NCI-H1436 treated with DMSO at 0.1 percent for 48 hours (cell line): Measurements from ENCODE around the gene MOB3B.
A peak's percentile ranks its signal among the peaks of the same experiment; 100 is the strongest.

Source experiments
- DNase-seq: peaks from one replicate; lab custom pipeline; 2025; lab: John Stamatoyannopoulos, UW

MOB3B gene

DNA sequence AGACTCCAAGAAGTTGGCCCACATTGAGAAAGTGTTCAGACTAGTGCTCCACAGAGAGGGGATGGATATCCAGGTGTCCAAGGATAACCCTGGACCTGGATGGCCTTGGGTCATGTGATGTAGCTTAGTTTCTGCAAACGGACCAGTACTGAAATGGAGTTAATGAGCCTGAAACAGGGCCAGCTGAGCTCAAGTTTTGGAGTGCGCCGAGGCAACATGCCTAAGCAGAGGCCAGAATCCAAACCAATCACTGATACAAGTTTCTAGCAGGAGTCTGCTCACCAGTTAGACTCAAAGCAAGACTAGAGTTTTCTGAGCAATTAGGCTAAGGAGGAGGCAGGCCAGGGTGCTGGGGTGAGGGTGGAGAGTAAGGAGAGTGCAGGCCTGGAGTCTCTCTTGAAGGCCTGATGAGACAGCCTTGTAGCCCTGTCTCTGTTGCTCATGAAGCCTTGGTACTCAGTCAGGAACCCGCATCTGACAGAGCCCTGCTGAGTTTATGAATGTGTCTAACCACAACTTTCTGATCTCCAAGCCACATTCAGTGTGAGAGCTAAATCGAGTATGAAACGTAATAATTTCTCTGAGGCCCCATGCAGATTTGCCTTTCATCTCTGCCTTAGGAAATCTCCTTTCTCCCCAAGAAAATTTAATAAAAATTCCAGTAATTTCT is 163.8 kb downstream of the MOB3B start:
- no peak for DNase-seq

DNA sequence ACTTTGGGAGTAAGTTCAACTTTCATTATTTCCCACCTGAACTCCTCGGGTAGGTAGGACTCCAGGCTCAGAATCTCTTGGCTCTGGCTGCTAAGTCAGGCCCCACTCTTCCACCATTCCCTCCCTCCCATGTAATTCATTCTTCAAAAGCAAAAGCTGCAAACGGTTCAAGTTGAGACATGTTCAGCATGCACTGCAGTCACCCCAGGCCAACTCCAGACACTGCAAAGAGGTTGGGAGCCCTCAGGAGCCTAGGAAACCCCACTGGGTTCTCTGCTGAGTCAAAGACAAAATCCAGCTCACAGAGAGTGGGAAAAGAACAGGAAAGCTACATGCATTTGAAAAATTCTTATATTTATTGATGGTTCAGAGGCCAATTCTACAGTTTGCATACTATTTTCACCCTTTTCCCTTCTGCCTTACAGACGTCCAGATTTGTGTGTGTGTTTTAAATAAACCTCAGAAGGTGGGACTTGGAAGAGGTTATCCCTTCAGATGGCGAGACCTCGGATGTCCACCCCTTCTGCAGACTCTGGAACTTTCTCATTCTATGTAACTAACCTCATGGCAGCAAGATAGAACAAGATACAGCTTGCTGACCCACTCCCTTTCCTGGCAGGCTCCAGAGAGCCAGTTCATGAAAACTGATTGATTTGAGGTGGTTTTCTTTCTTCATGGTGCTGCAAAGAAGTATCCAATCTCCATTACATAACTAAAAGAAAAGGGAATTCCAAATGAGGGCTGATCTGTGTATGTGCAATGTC is 167.0 kb downstream of the MOB3B start:
- no peak for DNase-seq

DNA sequence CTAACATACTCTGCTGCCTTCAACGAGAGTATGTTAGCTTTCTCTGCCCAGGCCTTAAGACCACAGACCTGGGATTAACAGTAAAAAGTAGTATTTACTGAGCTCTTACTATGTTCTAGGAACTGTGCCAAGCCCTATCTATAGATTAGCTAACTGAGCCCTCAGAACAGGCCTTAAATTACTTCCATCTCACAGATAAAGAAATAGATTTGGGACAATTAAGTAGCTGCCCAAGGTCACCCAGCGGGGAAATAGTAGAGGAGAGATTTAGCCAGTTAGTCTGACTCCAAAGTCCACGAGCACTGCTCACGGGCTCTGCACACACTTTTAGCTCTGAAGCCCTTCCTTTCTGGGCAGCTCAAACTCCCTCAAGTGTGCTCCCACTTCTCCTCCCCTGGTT is 168.1 kb downstream of the MOB3B start:
- DNase-seq, result no peak

DNA sequence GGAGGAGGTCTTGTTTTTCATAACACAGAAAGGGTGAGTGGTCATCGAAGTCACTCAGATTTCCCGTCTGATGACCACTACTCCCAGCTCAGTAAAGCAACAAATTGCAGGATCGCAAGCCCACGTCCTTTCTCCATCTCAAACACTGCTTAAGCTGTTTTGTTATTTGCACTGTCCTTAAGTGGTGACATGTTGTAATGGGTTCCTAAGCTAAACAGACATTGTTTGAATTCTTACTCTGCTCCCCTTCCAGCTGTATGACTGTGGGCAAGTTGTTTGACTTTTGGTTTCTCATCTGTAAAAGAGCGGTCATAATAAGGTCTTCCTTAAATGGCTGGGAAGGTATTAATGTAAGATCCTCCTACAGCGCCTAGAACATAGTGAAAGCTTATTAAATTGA is 169.9 kb downstream of the MOB3B start:
- DNase-seq, result no peak

DNA sequence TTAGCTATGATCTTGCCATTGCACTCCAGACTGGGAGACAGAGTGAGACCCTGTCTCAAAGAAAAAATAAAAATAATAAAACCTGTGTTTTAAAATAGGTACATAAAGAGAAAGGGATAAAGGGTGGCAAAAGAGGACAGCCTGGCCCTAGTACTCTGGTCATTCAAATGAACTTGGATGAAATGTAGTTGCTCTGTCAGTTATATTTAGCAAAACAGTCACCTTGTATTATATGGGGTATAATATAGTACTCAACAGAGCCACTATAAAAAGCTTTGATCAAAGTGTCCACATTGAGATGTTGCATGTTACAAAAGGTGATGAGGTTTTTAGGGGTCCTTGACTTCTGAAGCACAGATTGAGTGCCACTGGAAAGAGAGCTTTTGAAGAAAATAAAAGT is 171.6 kb downstream of the MOB3B start:
- no peak for DNase-seq

DNA sequence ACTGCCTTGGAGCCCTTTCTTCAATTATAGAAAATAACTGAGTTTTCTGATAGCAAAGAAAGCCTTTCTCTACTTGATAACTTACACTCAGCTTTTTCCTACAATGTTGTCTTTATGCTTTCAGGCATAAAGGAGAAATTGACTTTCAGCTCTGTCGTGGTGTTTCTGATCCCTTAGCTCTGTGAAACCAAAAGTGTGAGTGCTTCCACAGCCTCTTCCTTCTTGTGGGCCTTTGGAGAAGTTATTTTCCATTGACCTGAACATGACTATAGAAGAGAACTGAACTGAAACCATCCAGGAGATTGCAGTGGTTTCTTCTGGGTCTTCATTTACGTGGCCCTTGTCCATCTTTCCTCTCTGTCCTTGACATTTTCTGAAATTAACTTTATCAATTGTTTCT is 173.2 kb downstream of the MOB3B start:
- no peak for DNase-seq

DNA sequence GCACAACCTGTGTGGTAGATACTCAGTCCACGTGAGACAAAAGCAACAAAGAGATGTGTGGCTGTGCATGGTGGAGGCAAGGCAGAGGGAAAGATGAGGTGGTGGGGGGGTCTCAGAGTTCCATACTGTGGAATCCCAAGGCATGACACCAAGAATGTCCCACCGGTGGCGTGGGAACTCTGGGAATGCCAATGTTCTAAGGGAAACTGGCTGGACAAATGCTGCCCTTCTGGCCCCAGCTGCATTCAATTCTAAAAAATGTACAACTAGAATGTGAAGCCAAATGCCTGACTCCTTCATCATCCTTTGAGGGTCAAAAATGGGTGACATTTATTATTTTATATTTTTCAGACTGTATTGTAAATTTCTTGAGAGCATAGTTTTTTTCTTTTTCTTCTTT is 174.4 kb downstream of the MOB3B start:
- DNase-seq, result no peak

DNA sequence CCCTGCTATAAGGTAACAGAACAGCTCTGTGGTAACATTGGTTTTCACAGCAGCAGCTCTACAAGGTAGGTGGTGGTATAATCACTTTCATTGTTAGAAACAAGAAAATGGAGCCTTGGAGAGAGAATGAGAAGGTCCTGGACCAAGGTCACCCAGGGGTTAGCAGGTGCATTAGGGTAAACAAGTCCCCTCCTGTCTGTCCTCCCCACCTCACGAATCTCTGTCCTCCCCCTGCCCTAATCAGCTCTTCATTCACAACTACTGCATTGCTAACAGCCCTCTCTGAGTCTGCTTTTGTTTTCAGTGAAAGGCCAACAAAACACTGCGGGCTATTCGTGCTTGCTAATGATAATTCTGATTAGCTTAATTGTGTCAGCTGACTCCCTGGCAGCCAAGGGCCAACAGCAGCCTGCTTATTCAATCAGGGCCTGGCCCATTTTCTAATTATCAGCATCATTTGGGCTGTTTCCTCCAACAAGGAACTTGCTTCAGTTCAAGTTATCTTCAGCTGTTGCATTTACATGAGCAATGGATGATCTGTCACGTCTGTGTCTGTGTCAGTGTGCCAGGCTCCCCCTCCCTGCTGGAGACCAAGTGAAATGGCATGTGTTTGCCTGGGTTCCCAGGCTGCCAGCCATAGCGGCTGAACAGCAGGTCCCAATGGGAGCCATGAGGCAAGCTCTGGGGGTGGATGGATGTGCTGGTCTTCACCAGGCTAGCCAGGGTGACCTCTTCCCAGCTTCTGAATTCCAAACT is 176.0 kb downstream of the MOB3B start:
- peak; percentile 44 for DNase-seq

DNA sequence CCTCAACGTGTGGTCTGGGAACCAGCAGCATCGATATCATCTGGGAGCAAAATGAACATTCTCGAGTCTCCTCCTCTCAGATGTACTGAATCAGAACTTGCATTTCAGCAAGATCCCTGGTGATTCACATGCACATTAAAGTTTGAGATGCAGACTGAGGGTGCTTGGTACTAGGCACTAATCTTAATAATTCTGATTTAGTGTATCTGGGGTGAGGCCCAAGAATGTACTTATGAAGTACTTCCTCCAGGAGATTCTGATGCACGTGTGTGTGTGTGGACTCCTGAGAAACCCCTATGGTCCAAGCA is 176.5 kb downstream of the MOB3B start:
- no peak for DNase-seq

DNA sequence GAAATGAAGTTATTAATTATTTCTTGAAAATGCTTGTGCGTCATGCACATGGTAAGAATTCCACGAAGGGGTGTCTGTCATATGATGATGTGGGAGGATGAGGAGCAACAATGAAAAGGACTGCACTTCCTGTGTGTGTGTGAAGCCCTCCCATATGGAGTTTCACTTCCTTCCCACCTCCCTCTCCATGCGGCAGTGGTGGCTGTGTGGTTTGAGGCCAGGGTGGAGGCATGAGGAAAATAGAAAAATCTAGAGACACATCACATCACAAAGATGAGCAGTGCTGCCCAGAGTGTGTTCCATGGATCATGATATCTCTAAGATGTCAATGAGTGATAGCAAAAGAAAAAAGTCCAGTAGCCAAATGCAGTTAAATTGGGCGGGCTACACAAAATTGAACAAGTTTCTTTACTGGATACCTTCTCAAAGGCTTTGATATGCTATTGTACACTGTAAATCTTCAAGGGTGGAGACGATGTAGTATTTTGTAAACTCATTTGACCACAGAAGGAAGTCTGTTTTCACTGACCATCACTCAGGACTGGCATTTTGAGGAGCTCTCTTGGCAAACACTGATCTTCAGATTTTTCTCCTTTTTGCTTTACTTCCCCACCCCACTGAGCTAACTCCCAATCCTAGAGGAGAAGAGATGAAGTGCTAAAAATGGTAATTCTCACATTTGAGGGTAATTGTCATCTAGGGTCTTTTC is 177.0 kb downstream of the MOB3B start:
- DNase-seq, result no peak

DNA sequence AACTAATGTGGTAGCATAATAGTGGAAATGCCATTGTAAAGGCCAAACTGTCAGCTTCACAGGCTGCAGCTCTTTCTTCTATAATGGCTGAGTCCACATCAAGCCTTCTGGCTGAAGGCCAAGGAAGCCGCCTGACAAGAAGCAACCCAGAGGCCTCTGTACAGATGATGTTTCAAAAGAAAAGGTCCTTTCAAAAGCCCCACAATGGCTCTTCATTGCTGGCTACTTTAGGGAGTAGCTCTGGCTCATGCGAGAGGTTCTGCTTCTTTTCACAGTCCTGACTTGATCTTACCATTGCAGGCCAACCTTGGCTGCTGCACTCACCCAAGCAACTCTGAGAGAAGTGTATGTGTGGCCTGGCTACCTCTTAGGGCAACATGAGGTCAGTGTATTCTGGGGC is 178.2 kb downstream of the MOB3B start:
- DNase-seq, result no peak

DNA sequence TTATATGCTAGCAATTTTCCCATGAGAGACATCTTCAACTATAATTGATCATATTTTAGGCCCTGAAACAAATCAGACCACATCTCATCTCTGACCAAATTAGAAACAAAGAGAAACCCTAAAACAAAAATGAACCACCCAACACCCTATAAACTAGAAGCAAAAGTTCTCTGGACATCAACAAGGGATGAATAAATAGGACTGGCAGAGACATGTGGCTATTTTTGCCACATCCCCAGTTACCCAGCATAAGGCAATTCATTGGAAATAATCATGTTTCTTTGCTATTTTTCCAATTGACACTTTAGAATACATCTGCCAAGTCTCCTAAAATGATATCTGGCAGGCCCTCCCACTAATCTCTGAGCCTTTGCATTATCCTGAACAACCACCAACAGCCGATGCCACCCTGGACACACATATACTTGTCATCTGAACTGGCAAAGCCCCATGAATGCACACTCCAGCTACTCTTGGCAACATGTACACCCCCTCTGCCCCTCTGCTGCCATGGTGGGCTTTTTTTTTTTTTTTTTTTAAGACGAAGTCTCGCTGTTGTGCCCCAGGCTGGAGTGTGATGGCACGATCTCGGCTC is 179.1 kb downstream of the MOB3B start:
- DNase-seq, result no peak

DNA sequence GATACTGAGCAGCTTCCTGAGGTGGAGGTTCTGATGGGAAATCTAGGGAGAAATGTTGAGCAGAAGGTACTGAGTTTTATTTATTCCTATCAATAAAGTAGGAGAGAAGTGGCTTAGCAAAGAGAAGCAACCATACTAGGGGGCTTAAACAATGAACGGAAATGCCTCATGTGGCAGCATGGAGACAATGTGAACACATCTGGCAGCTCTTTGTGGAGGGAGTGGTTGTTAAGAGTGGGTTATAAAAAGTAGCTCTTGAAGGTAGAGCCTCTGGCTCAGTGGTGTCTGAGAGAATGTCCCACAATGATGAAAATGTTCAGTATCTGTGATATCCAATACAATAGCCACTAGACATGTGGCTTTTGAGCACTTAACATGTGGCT is 179.9 kb downstream of the MOB3B start:
- DNase-seq, result no peak

DNA sequence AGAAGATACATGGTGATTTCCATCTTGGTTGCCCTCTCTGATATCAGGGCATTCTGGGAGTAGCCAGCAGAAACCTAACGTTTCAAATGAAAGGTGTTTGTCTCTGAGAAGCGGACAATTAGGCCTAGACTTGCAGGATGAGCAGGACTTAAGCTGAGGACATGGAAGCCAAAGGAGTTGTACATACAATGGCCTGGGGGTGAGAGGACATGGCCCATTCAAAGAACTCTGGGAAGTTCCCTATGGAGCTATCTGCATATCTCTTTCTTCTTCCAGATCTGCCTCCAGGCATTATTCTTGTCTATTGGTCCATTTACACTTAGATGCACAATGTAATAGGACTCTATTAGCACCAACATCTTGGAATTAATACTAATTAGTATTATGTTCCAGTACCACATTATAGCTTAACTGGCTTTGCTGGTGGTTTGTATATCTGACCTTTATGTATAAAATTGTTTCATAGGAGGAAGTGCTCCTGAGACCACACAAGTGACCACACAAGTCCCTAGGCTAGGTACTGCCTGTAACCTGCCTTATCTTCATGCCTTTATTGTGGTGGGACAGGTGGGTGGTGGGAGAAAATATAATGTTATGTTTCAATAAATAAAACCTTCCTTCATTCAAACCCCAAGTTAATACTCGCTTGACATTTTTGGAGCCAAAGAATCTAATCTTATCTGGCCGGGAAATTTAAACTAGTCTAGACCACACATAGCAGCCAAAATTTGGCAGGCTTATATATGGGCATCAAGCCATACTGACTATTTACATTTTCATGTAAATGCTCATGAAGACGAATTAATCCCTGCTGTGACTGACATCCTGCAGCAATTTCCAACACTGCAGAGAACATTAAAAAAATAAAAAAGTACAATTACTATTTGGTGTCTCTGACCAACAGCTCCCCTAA is 180.6 kb downstream of the MOB3B start:
- DNase-seq, result no peak

DNA sequence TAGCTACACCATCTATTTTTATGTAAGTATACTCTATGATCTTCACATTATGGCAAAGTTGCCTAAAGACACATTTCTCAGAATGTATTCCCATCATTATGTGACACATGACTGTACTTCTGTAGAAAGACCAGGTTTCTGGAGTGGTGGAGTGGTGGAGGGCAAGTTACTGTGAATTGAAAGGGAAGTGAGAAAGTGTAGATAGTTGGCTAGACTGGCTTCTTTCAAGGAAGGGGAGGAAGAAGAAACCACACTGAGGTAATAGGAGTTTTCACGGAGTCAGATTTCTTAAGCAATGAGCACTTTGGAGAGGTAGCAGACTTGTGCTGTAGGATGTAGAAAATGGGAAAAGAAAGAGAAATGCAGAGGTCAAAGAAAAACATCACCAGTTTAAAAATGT is 181.7 kb downstream of the MOB3B start:
- DNase-seq, result no peak

DNA sequence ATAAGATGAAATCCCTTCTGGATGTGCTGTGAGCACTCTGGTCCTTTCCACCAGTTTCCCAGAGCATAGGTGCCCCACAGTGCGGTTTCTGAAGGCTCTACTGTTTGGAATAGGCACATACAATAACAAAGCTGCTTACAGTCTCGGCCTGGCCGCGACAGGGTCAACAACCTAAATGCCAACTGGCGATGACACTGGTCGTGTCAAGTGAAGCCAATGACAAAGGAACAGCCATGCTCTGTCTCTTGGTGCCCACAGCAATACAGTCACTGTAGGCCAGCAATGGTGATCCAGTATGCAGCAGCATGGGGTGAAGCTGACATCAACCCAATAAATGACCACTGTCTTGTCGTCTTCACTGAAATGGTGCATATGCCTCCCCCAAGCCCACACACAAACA is 184.8 kb downstream of the MOB3B start:
- DNase-seq, result no peak

DNA sequence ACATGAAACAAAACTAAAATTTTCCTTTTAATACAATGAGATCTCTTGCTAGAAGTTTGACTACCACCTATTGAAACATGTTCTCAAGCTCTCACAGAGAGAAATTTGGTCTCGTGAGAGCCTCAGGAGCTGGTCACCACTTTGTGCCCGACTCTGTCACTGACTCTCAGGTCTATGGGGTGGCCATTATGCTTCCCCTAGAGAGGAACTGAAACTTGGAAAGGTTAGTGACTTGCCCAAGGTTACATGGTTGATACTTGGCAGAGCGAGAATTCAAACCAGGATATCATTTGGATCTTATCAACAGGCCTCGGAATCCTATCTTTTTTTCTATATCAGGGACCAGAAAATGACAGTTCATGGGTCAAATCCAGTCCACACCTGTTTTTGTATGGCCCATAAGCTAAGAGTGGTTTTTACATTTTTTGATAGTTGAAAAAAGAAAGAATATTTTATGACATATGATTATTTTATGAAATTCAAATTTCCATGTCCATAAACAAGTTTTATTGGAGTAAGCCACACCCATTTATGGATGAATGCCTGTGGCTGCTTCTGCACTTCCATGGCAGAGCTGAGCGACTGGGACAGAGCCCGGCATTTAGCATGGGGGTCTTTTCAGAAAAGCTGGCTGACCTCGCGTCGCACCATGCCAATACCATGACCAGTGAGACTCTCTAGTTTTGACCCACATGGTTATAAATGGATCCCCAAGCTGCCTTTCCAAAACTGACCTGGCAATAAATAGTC is 187.9 kb downstream of the MOB3B start:
- DNase-seq, result no peak

DNA sequence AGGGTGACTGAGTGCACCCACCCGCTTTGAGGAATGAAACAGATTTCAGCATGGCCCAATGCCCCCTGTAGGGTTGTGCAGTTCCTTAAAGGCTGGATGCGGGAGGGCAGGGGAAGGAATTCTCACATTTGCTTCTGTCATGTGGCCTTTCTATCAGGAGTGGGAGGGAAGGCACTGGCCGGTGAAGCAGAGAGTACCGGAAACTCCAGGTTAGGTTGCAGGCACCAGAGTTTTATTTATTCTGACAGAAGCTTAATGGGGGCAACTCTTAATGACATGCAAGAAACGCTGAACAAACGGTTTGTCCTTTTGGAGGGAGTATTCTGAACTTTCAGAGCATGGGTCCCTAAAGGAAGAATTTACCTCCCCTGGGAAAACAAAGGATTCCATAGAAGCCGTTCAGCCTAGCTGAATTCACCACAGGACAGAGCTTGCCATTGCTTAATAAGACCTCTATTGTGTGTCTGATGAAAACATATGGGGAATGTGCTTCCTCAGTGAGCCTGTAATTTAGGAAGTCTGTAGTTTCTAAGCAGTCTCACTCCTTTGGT is 188.6 kb downstream of the MOB3B start:
- DNase-seq, result no peak

DNA sequence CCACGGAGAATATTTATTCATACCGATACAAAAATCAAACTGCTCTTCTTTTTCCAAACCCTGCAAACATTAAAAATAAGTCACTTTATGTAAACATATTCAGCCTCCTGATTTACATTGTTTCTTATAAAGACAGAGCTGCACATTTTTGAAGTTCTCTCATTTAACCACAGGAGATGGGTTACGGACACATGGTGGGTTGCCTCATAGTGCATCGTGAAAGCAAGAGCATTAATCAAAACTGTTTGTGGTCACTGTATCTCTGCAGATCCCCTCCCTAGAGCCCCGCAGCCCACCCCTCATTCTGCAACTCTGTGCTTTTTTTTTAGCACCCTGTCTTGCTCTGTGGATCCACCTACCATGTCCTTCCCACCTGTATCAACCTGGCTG is 189.3 kb downstream of the MOB3B start:
- no peak for DNase-seq

DNA sequence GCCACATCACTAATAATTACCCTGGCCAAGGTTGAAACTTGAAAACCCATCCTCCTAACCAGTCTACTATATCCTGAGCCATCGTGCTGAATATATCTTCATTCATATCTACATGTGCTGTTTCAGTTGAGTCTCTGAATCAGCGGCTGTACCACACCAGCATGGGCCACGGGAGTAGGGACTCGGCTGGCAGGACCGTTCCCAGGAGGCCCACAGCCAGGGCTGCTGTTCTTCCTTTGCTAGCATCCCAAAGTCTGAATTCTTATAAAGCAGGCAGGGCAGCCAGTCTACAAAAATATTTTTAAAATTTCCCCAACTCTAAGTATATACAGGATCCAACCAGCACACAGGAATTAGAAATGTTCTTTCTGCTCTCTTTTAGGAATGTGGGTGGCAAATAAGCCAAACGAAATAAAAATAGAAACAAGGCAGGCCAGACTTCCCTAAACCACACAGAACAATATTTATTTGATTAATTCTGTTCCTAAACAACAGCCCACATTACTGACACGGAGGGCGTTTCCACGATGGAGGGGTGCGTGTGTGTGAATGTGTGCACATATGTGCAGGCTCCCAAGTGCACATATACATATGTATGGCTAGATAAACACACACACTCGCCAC is 189.8 kb downstream of the MOB3B start:
- DNase-seq, result no peak
